ENCODE data around the gene OGFR.

GRCh38 chr20:62822239-62822787, 17.7 kb downstream of the OGFR start:
- TF ChIP-seq, protein P1, sequence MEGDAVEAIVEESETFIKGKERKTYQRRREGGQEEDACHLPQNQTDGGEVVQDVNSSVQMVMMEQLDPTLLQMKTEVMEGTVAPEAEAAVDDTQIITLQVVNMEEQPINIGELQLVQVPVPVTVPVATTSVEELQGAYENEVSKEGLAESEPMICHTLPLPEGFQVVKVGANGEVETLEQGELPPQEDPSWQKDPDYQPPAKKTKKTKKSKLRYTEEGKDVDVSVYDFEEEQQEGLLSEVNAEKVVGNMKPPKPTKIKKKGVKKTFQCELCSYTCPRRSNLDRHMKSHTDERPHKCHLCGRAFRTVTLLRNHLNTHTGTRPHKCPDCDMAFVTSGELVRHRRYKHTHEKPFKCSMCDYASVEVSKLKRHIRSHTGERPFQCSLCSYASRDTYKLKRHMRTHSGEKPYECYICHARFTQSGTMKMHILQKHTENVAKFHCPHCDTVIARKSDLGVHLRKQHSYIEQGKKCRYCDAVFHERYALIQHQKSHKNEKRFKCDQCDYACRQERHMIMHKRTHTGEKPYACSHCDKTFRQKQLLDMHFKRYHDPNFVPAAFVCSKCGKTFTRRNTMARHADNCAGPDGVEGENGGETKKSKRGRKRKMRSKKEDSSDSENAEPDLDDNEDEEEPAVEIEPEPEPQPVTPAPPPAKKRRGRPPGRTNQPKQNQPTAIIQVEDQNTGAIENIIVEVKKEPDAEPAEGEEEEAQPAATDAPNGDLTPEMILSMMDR (optimal IDR thresholded peaks at IDR 0.05 in 1 of 3, IDR thresholded peaks at IDR 0.05 in 1 of 3, conservative IDR thresholded peaks at IDR 0.05 in 1 of 3; ENCODE audit: extremely low read depth in 1 of 3, insufficient read depth in 2 of 3, low read length in 3 of 3), result no peak
- TF ChIP-seq EZH2 (IDR thresholded peaks at IDR 0.05; ENCODE audit: low read length), result no peak

Data from keratinocyte (primary cell).